Keratinocyte (primary cell): ENCODE data around the gene PCDH9. TPM values are rescaled to one million over a fixed set of nuclear protein-coding genes. Genes with fewer than 3 reads are reported as not detected.

Experiments used
- DNase-seq: peaks from one replicate; pipeline ENCODE4 v3.0.0-alpha.2; 2011; ENCODE audit warnings: low read depth, missing footprints, low spot score
- FAIRE-seq: peaks from 2 replicates; lab custom pipeline; 2011; peaks lifted over from hg19 to GRCh38; lab: Jason Lieb, UNC
- H2AFZ ChIP-seq: 2 replicates; pipeline ENCODE4 v1.6.0; 2012; ENCODE audit warnings: low read length, control low read depth, inconsistent platforms; ENCODE audit not compliant: control insufficient read depth
- H3K27ac ChIP-seq: 2 replicates; pipeline ENCODE4 v1.5.1; 2011; ENCODE audit warnings: low read length; ENCODE audit not compliant: control insufficient read depth, insufficient read depth
- H3K27me3 ChIP-seq: 3 replicates; pipeline ENCODE4 v1.6.0; 2011; ENCODE audit warnings: low read length; ENCODE audit not compliant: control insufficient read depth, insufficient read depth; ENCODE audit errors: extremely low read depth
- H3K36me3 ChIP-seq, 2 experiments: 2 replicates in 1 of 2; 3 replicates in 1 of 2; pipeline ENCODE4 v1.5.1; 2011; ENCODE audit warnings: low read length in 2 of 2, mild to moderate bottlenecking in 1 of 2; ENCODE audit not compliant: control insufficient read depth in 2 of 2, insufficient read depth in 2 of 2; ENCODE audit errors: extremely low read depth in 1 of 2
- H3K4me1 ChIP-seq: 3 replicates; pipeline ENCODE4 v1.5.1; 2011; ENCODE audit warnings: low read length; ENCODE audit not compliant: control insufficient read depth, insufficient read depth; ENCODE audit errors: extremely low read depth
- H3K4me2 ChIP-seq: 3 replicates; pipeline ENCODE4 v1.6.0; 2011; ENCODE audit warnings: low read depth, low read length; ENCODE audit not compliant: control insufficient read depth, insufficient read depth; ENCODE audit errors: extremely low read depth
- H3K4me3 ChIP-seq, 3 experiments: fragments of 200-600 bp in 1 of 3; sonication (generic) in 1 of 3; 2 replicates in 2 of 3; 3 replicates in 1 of 3; pipeline ENCODE4 v1.5.1; 2011 to 2016; ENCODE audit warnings: low read length in 3 of 3, mild to moderate bottlenecking in 3 of 3, control low read depth in 2 of 3, inconsistent platforms in 1 of 3, low read depth in 1 of 3, mixed read lengths in 1 of 3, mixed run types in 1 of 3, moderate library complexity in 1 of 3; ENCODE audit not compliant: control insufficient read depth in 2 of 3, insufficient read depth in 2 of 3; ENCODE audit errors: extremely low read depth in 1 of 3
- H3K79me2 ChIP-seq: 2 replicates; pipeline ENCODE4 v1.6.0; 2012; ENCODE audit warnings: low read length; ENCODE audit not compliant: control insufficient read depth, insufficient read depth
- H3K9ac ChIP-seq: 3 replicates; pipeline ENCODE4 v1.6.0; 2011; ENCODE audit warnings: low read length; ENCODE audit not compliant: control insufficient read depth, insufficient read depth; ENCODE audit errors: extremely low read depth
- H3K9me1 ChIP-seq: 3 replicates; pipeline ENCODE4 v1.6.0; 2011; ENCODE audit warnings: low read length; ENCODE audit not compliant: control insufficient read depth, insufficient read depth; ENCODE audit errors: extremely low read depth
- H3K9me3 ChIP-seq: 2 replicates; pipeline ENCODE4 v1.5.1; 2012; ENCODE audit warnings: low read depth, low read length; ENCODE audit not compliant: control insufficient read depth
- H4K20me1 ChIP-seq: 3 replicates; pipeline ENCODE4 v1.6.0; 2011; ENCODE audit warnings: low read length; ENCODE audit not compliant: control insufficient read depth, insufficient read depth; ENCODE audit errors: extremely low read depth
- EZH2 ChIP-seq: IDR thresholded peaks from one replicate; pipeline ENCODE4 v1.6.1; 2012; ENCODE audit warnings: inconsistent platforms, mild to moderate bottlenecking, low read length, moderate library complexity
- dilution Hi-C: fragments of 300-500 bp; cut with MboI; formaldehyde crosslinking; loops from one replicate; pipeline ENCODE4 v1.7.0; 2020; ENCODE audit warnings: low sequenced_read_pairs; ENCODE audit not compliant: extremely low pct_ligation_motif_present
- polyA plus RNA-seq, 5 experiments: library from polyadenylated mRNA; depleted of rRNA in 3 of 5; stranded (reverse) in 3 of 5; stranded (forward) in 1 of 5; unstranded in 1 of 5; fragments of >200 nt; gene quantifications; 1 replicate in 1 of 5; 2 replicates in 3 of 5; 3 replicates in 1 of 5; pipeline versions ENCODE4 v1.2.1 to v1.2.3, GENCODE V29; 2011 to 2012; ENCODE audit warnings: missing spikeins in 2 of 5, low read depth in 1 of 5, low replicate concordance in 1 of 5
- TF ChIP-seq, protein P1 (sequence below), 3 experiments: IDR thresholded peaks in 1 of 3; conservative IDR thresholded peaks in 1 of 3; optimal IDR thresholded peaks in 1 of 3; 2 replicates in 2 of 3; 3 replicates in 1 of 3; pipeline versions ENCODE3 to v1.5.1; 2011; ENCODE audit warnings: low read length in 3 of 3, mild to moderate bottlenecking in 3 of 3, moderate library complexity in 2 of 3, control low read depth in 1 of 3, inconsistent platforms in 1 of 3; ENCODE audit not compliant: insufficient read depth in 2 of 3; ENCODE audit errors: extremely low read depth in 1 of 3

Gene PCDH9
- polyA plus RNA-seq, 1 donor (not counting 4 experiments of a cell fraction or from before 2014, with no cell fraction given) = 0.21 TPM

DNA sequence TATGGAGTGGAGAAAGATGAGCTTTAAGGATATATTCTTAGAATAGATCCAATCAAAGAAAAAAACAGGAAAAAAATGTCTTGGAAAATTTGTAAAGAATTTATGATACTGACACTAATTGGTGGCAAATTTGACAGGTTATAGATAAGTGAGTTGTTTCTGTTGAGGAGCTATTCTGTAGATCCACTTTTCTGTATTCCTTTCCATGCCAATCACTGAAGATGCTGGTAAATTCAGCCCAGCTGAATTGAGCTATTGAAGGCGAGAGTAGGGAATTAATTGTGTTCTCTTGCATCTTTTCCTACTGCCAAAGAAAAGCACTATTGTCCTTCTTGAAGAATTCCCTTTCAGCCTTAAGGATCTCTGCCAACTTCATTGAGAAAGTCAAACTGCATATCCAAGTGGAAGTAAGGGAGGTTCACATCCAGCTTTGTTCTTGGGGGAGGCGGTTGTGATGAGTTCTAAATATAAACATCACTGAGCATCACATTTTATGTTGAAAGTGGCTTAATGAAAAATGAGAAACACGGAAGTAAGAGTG, 113.1 kb downstream of the PCDH9 start:
- H3K4me1 ChIP-seq = peaks cover 10% of the 10 kb centered on the region
- no peaks in the 10 kb centered on the region for H3K27me3 ChIP-seq
- DNase-seq (no peak), FAIRE-seq (no peak)
- H3K4me2 ChIP-seq = no peak overlapping the region
- no peaks in the 10 kb centered on the region for H3K36me3 ChIP-seq
- no peak for TF ChIP-seq EZH2
- TF ChIP-seq, protein P1, sequence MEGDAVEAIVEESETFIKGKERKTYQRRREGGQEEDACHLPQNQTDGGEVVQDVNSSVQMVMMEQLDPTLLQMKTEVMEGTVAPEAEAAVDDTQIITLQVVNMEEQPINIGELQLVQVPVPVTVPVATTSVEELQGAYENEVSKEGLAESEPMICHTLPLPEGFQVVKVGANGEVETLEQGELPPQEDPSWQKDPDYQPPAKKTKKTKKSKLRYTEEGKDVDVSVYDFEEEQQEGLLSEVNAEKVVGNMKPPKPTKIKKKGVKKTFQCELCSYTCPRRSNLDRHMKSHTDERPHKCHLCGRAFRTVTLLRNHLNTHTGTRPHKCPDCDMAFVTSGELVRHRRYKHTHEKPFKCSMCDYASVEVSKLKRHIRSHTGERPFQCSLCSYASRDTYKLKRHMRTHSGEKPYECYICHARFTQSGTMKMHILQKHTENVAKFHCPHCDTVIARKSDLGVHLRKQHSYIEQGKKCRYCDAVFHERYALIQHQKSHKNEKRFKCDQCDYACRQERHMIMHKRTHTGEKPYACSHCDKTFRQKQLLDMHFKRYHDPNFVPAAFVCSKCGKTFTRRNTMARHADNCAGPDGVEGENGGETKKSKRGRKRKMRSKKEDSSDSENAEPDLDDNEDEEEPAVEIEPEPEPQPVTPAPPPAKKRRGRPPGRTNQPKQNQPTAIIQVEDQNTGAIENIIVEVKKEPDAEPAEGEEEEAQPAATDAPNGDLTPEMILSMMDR (optimal IDR thresholded peaks at IDR 0.05 in 1 of 3, IDR thresholded peaks at IDR 0.05 in 1 of 3, conservative IDR thresholded peaks at IDR 0.05 in 1 of 3; ENCODE audit: extremely low read depth in 1 of 3, insufficient read depth in 2 of 3, low read length in 3 of 3) = no peak
- H3K9me3 ChIP-seq = no peaks in the 10 kb centered on the region
- dilution Hi-C loops = no loop called here
- no peak overlapping the region for H3K4me3 ChIP-seq
- no peak overlapping the region for H3K27ac ChIP-seq
- no peaks in the 10 kb centered on the region for H3K9me1 ChIP-seq
- no peak overlapping the region for H3K9ac ChIP-seq
- H4K20me1 ChIP-seq = no peaks in the 10 kb centered on the region
- no peaks in the 10 kb centered on the region for H3K79me2 ChIP-seq
- no peak overlapping the region for H2AFZ ChIP-seq

DNA sequence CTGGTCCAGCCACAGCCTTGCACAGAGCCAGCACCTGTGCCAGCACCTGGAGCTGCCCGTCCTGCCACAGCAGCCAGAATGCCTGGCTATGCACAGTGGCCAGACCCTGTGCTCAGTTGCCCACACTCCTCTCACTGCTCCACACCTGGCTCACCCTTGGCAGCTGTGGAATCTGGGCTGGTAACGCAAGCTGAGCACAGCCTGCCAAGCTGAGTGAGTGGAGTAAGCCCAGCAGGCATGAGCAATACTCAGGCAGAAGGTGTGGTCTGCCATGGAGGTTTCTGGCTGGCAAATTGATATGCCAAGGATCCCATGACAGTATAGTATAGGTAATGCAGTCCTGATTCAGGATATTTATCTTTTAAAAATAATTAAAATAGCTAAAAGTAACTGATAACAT, 122.2 kb downstream of the PCDH9 start:
- H3K9me3 ChIP-seq = no peaks in the 10 kb centered on the region
- no peak overlapping the region for H3K4me3 ChIP-seq
- no peak overlapping the region for H3K27ac ChIP-seq
- H3K4me2 ChIP-seq = no peak overlapping the region
- FAIRE-seq (no peak), DNase-seq (no peak)
- no peaks in the 10 kb centered on the region for H3K4me1 ChIP-seq
- no peaks in the 10 kb centered on the region for H4K20me1 ChIP-seq
- no peaks in the 10 kb centered on the region for H3K27me3 ChIP-seq
- H3K79me2 ChIP-seq = no peaks in the 10 kb centered on the region
- dilution Hi-C loops = no loop called here
- H3K9ac ChIP-seq = no peak overlapping the region
- TF ChIP-seq, protein P1 (optimal IDR thresholded peaks at IDR 0.05 in 1 of 3, IDR thresholded peaks at IDR 0.05 in 1 of 3, conservative IDR thresholded peaks at IDR 0.05 in 1 of 3; ENCODE audit: extremely low read depth in 1 of 3, insufficient read depth in 2 of 3, low read length in 3 of 3) = no peak
- TF ChIP-seq EZH2 = no peak
- no peaks in the 10 kb centered on the region for H3K36me3 ChIP-seq
- H2AFZ ChIP-seq = no peak overlapping the region
- no peaks in the 10 kb centered on the region for H3K9me1 ChIP-seq
